CD4-positive, alpha-beta memory T cell (primary cell): ENCODE measurements around the gene OVAAL. TPM values are rescaled to one million over a fixed set of nuclear protein-coding genes. Genes with fewer than 3 reads are reported as not detected.

Source experiments
- CTCF ChIA-PET: fragments of 350-600 bp; sonication (Branson Sonifier 250); formaldehyde crosslinking; loops from one replicate; lab custom pipeline; 2021; ENCODE audit warnings: inconsistent platforms; ENCODE audit not compliant: partially characterized antibody; lab: Charles Lee
- POLR2A ChIA-PET: fragments of 350-600 bp; sonication (Branson Sonifier 250); formaldehyde crosslinking; loops from one replicate; lab custom pipeline; 2021; ENCODE audit not compliant: partially characterized antibody; lab: Charles Lee
- DNase-seq, 5 donors: peaks; one replicate each; pipeline versions ENCODE4 v3.0.0 to v3.0.0-alpha.2; 2020 to 2022; ENCODE audit warnings: mixed read lengths in 1 of 5
- H3K27ac ChIP-seq: one replicate; pipeline ENCODE4 v1.7.0; 2013; ENCODE audit warnings: low read depth, low read length
- H3K27me3 ChIP-seq: 2 replicates; pipeline ENCODE4 v1.7.0; 2013; ENCODE audit warnings: mild to moderate bottlenecking, low read length, moderate library complexity; ENCODE audit not compliant: insufficient read depth
- H3K36me3 ChIP-seq: 2 replicates; pipeline ENCODE4 v1.7.0; 2013; ENCODE audit warnings: mild to moderate bottlenecking, low read length, moderate library complexity; ENCODE audit not compliant: insufficient read depth
- H3K4me1 ChIP-seq: 2 replicates; pipeline ENCODE4 v1.7.0; 2013; ENCODE audit warnings: mild to moderate bottlenecking, low read length, moderate library complexity; ENCODE audit not compliant: insufficient read depth
- H3K4me3 ChIP-seq, 2 donors: one replicate each; pipeline ENCODE4 v1.7.0; 2013; ENCODE audit warnings: low read length in 2 of 2, mild to moderate bottlenecking in 1 of 2
- H3K9me3 ChIP-seq, 2 donors: one replicate each; pipeline ENCODE4 v1.7.0; 2013; ENCODE audit warnings: low read length in 2 of 2, control low read depth in 1 of 2; ENCODE audit not compliant: control insufficient read depth in 1 of 2
- H3K27ac Mint-ChIP-seq, 7 donors: one replicate each; pipeline ENCODE4 v1.8.0; 2020 to 2021; ENCODE audit warnings: mixed read lengths in 7 of 7, mild to moderate bottlenecking in 6 of 7, inconsistent platforms in 3 of 7, moderate library complexity in 3 of 7
- H3K27me3 Mint-ChIP-seq, 2 donors: one replicate each; pipeline ENCODE4 v1.8.0; 2020 to 2021; ENCODE audit warnings: mixed read lengths in 2 of 2
- H3K36me3 Mint-ChIP-seq, 2 donors: one replicate each; pipeline ENCODE4 v1.8.0; 2020 to 2021; ENCODE audit warnings: mixed read lengths in 2 of 2, inconsistent platforms in 1 of 2, mild to moderate bottlenecking in 1 of 2
- H3K4me1 Mint-ChIP-seq, 4 donors: one replicate each; pipeline ENCODE4 v1.8.0; 2020 to 2021; ENCODE audit warnings: mixed read lengths in 4 of 4, mild to moderate bottlenecking in 1 of 4
- H3K4me3 Mint-ChIP-seq, 8 donors: one replicate each; pipeline ENCODE4 v1.8.0; 2020 to 2021; ENCODE audit warnings: mixed read lengths in 8 of 8, mild to moderate bottlenecking in 7 of 8, moderate library complexity in 6 of 8, inconsistent platforms in 3 of 8
- H3K9me3 Mint-ChIP-seq, 8 donors: one replicate each; pipeline ENCODE4 v1.8.0; 2020 to 2021; ENCODE audit warnings: mixed read lengths in 8 of 8, mild to moderate bottlenecking in 5 of 8, inconsistent platforms in 3 of 8, moderate library complexity in 1 of 8
- intact Hi-C: fragments of 100-400 bp; cut with micrococcal nuclease; formaldehyde crosslinking; loops from one replicate; pipeline ENCODE4 v1.15.1; 2023
- polyA plus RNA-seq, 2 donors: library from polyadenylated mRNA; unstranded; fragments of 300-500 nt; fragmentation: Illumina TruSeq; gene quantifications; one replicate each; pipeline ENCODE4 v1.2.3, GENCODE V29; 2021
- total RNA-seq, 2 experiments: library from RNA; stranded (reverse); gene quantifications; one replicate each; pipeline ENCODE4 v1.2.3, GENCODE V29; 2021

OVAAL gene
- total and polyA plus RNA-seq, 4 experiments from 2014 or later: not detected

- H3K4me3 Mint-ChIP-seq: no peak overlapping the region
- no peaks in the 10 kb centered on the region for H3K36me3 Mint-ChIP-seq
- CTCF ChIA-PET: interaction anchor here (2.1 kb wide), 1 partner anchor 78 kb away, joined by 6 read pairs; no protein-coding TSS in a partner anchor
- H3K27ac Mint-ChIP-seq: peak overlapping the region in 1 of 7 donors; percentile 1
- H3K27me3 Mint-ChIP-seq: peaks cover 5 to 9% of the 10 kb centered on the region in 2 donors
- Histone ChIP-seq H3K27me3 (no peaks in the 10 kb centered on the region), H3K27ac (no peak overlapping the region), H3K36me3 (no peaks in the 10 kb centered on the region), H3K4me1 (no peaks in the 10 kb centered on the region), H3K9me3 (no peaks in the 10 kb centered on the region), H3K4me3 (no peak overlapping the region)
- no peak for DNase-seq
- POLR2A ChIA-PET: no interaction called here
- H3K9me3 Mint-ChIP-seq: peaks cover 0 to 9% (median 4%) of the 10 kb centered on the region in 8 donors
- H3K4me1 Mint-ChIP-seq: no peaks in the 10 kb centered on the region
- intact Hi-C loops: no loop called here
Observed at GRCh38 chr1:180593382-180593781, 34.6 kb downstream of the OVAAL start.

GRCh38 chr1:180594723-180595122, 36.0 kb downstream of the OVAAL start:
- Mint-ChIP-seq H3K4me3 (no peak overlapping the region), H3K36me3 (no peaks in the 10 kb centered on the region), H3K9me3 (no peaks in the 10 kb centered on the region), H3K27me3 (peaks cover 5 to 9% of the 10 kb centered on the region in 2 donors), H3K4me1 (no peaks in the 10 kb centered on the region), H3K27ac (no peak overlapping the region)
- POLR2A ChIA-PET: no interaction called here
- DNase-seq: no peak
- CTCF ChIA-PET: no interaction called here
- no peaks in the 10 kb centered on the region for H3K9me3 ChIP-seq
- H3K4me1 ChIP-seq: no peaks in the 10 kb centered on the region
- no peaks in the 10 kb centered on the region for H3K36me3 ChIP-seq
- no peak overlapping the region for H3K4me3 ChIP-seq
- intact Hi-C loops: no loop called here
- H3K27me3 ChIP-seq: no peaks in the 10 kb centered on the region
- H3K27ac ChIP-seq: no peak overlapping the region

GRCh38 chr1:180595966-180596365, 37.2 kb downstream of the OVAAL start:
- no peaks in the 10 kb centered on the region for H3K9me3 ChIP-seq
- H3K27me3 ChIP-seq: no peaks in the 10 kb centered on the region
- Mint-ChIP-seq H3K36me3 (no peaks in the 10 kb centered on the region), H3K27me3 (peaks cover 5 to 9% of the 10 kb centered on the region in 2 donors), H3K4me3 (no peak overlapping the region), H3K9me3 (no peaks in the 10 kb centered on the region), H3K4me1 (no peaks in the 10 kb centered on the region), H3K27ac (no peak overlapping the region)
- POLR2A ChIA-PET: no interaction called here
- no peaks in the 10 kb centered on the region for H3K36me3 ChIP-seq
- no peak overlapping the region for H3K4me3 ChIP-seq
- CTCF ChIA-PET: interaction anchor here (1.2 kb wide), 1 partner anchor 35 kb away, joined by 3 read pairs; no protein-coding TSS in a partner anchor
- no peaks in the 10 kb centered on the region for H3K4me1 ChIP-seq
- H3K27ac ChIP-seq: no peak overlapping the region
- no peak for DNase-seq
- intact Hi-C loops: no loop called here

GRCh38 chr1:180597520-180597919, 38.8 kb downstream of the OVAAL start:
- Mint-ChIP-seq H3K9me3 (no peaks in the 10 kb centered on the region), H3K27ac (no peak overlapping the region), H3K36me3 (no peaks in the 10 kb centered on the region), H3K4me3 (no peak overlapping the region), H3K27me3 (peaks cover 5 to 12% of the 10 kb centered on the region in 2 donors), H3K4me1 (no peaks in the 10 kb centered on the region)
- Histone ChIP-seq H3K4me3 (no peak overlapping the region), H3K9me3 (no peaks in the 10 kb centered on the region), H3K27ac (no peak overlapping the region), H3K4me1 (no peaks in the 10 kb centered on the region), H3K36me3 (no peaks in the 10 kb centered on the region), H3K27me3 (no peaks in the 10 kb centered on the region)
- intact Hi-C loops: no loop called here
- no peak for DNase-seq
- ChIA-PET CTCF (no interaction called here), POLR2A (no interaction called here)

- intact Hi-C loops: no loop called here
- Mint-ChIP-seq H3K9me3 (no peaks in the 10 kb centered on the region), H3K4me1 (no peaks in the 10 kb centered on the region), H3K36me3 (no peaks in the 10 kb centered on the region), H3K27me3 (peaks cover 5 to 12% of the 10 kb centered on the region in 2 donors), H3K27ac (no peak overlapping the region), H3K4me3 (no peak overlapping the region)
- ChIA-PET CTCF (no interaction called here), POLR2A (no interaction called here)
- H3K36me3 ChIP-seq: no peaks in the 10 kb centered on the region
- H3K9me3 ChIP-seq: no peaks in the 10 kb centered on the region
- no peaks in the 10 kb centered on the region for H3K4me1 ChIP-seq
- no peak overlapping the region for H3K27ac ChIP-seq
- no peak overlapping the region for H3K4me3 ChIP-seq
- DNase-seq: no peak
- H3K27me3 ChIP-seq: no peaks in the 10 kb centered on the region
Observed at GRCh38 chr1:180598333-180598974, 39.7 kb downstream of the OVAAL start.

GRCh38 chr1:180600343-180600742, 41.6 kb downstream of the OVAAL start:
- Histone ChIP-seq H3K27ac (no peak overlapping the region), H3K9me3 (no peaks in the 10 kb centered on the region), H3K4me3 (no peak overlapping the region), H3K36me3 (no peaks in the 10 kb centered on the region), H3K4me1 (no peaks in the 10 kb centered on the region), H3K27me3 (no peaks in the 10 kb centered on the region)
- no peaks in the 10 kb centered on the region for H3K9me3 Mint-ChIP-seq
- CTCF ChIA-PET: no interaction called here
- no peaks in the 10 kb centered on the region for H3K36me3 Mint-ChIP-seq
- no peak for DNase-seq
- H3K4me1 Mint-ChIP-seq: no peaks in the 10 kb centered on the region
- peaks cover 5% of the 10 kb centered on the region in 2 donors for H3K27me3 Mint-ChIP-seq
- no peak overlapping the region for H3K4me3 Mint-ChIP-seq
- no peak overlapping the region for H3K27ac Mint-ChIP-seq
- POLR2A ChIA-PET: no interaction called here
- intact Hi-C loops: no loop called here

GRCh38 chr1:180601512-180601911, 42.7 kb downstream of the OVAAL start:
- Histone ChIP-seq H3K36me3 (no peaks in the 10 kb centered on the region), H3K4me1 (no peaks in the 10 kb centered on the region), H3K4me3 (no peak overlapping the region), H3K27me3 (no peaks in the 10 kb centered on the region), H3K27ac (no peak overlapping the region), H3K9me3 (no peaks in the 10 kb centered on the region)
- Mint-ChIP-seq H3K4me1 (no peaks in the 10 kb centered on the region), H3K9me3 (no peaks in the 10 kb centered on the region), H3K27ac (peak overlapping the region in 1 of 7 donors; percentile 1), H3K36me3 (no peaks in the 10 kb centered on the region), H3K4me3 (no peak overlapping the region), H3K27me3 (peaks cover 3 to 5% of the 10 kb centered on the region in 2 donors)
- ChIA-PET POLR2A (no interaction called here), CTCF (interaction anchor here (1.1 kb wide), 1 partner anchor 30 kb away, joined by 3 read pairs; the partner anchor contains the start of gene XPR1)
- no peak for DNase-seq
- intact Hi-C loops: no loop called here
